ENCODE results near the gene CD82. TPM values are rescaled to one million over a fixed set of nuclear protein-coding genes. Genes with fewer than 3 reads are reported as not detected.

CD82 gene
- total and polyA plus RNA-seq, 2 of the 13 experiments (the other 11 are each of a cell fraction or from before 2014, with no cell fraction given), result 0.05 TPM; not detected in 1

DNA sequence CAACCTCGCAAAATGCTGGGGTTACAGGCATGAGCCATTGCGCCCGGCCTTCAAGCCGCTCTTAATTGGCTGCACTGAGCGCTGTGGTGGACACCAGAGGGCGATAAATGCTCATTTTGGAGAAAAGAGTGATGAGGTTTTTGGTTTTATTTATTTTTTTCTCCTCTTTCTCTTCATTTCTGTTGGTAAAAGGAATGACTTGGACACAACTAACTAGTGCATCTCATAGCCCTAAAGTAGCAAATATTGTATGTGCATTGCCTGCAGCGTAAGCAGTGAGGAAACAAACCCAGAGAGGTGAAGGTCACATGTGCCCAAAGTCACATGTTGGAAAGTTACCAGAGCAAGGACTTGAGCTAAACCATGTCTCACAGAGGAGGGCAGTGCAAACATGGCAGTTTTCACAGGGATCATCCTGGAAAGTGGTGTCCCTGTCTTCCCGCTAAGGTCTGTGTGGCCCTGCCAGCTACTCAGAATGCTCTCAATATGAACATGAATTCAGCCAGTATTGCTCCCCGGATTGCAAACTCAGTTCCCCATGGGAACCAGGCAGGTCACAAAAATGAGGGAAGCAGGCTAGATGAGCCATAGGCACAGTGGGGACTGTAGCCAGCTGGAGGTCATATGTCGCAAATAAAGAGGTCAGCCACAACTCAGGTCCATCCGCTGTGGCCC lies 8.6 kb upstream of the CD82 start (continued):
- no peak for TF ChIP-seq SMAD3 (CRISPR knock-in tag; IDR thresholded peaks at IDR 0.05)
- TF ChIP-seq, protein P1, sequence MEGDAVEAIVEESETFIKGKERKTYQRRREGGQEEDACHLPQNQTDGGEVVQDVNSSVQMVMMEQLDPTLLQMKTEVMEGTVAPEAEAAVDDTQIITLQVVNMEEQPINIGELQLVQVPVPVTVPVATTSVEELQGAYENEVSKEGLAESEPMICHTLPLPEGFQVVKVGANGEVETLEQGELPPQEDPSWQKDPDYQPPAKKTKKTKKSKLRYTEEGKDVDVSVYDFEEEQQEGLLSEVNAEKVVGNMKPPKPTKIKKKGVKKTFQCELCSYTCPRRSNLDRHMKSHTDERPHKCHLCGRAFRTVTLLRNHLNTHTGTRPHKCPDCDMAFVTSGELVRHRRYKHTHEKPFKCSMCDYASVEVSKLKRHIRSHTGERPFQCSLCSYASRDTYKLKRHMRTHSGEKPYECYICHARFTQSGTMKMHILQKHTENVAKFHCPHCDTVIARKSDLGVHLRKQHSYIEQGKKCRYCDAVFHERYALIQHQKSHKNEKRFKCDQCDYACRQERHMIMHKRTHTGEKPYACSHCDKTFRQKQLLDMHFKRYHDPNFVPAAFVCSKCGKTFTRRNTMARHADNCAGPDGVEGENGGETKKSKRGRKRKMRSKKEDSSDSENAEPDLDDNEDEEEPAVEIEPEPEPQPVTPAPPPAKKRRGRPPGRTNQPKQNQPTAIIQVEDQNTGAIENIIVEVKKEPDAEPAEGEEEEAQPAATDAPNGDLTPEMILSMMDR (CRISPR knock-in tag; IDR thresholded peaks at IDR 0.05), result peak; percentile 74
- 0 out of 2 replicates have a peak, but pooled peaks have one; percentile 36 for TF ChIP-seq TFE3 (CRISPR knock-in tag; IDR thresholded peaks at IDR 0.05)
- TF ChIP-seq YEATS2 (CRISPR knock-in tag; IDR thresholded peaks at IDR 0.05; ENCODE audit: borderline replicate concordance), result peak; percentile 19; the same call in 1 of the 2 replicates
- no peak for TF ChIP-seq BORCS8-MEF2B (CRISPR knock-in tag; IDR thresholded peaks at IDR 0.05)
- no peak for TF ChIP-seq SMAD9 (CRISPR knock-in tag; IDR thresholded peaks at IDR 0.05)
- no peak for TF ChIP-seq ZNF343 (CRISPR knock-in tag; IDR thresholded peaks at IDR 0.05)
- 0 out of 2 replicates have a peak, but pooled peaks have one; percentile 27 for TF ChIP-seq NCOA2 (CRISPR knock-in tag; IDR thresholded peaks at IDR 0.05)
- TF ChIP-seq RAD51 (IDR thresholded peaks at IDR 0.05; ENCODE audit: borderline replicate concordance), result peak; percentile 66
- TF ChIP-seq GATAD1 (CRISPR knock-in tag; IDR thresholded peaks at IDR 0.05), result no peak

GRCh38 chr11:44557464-44557863 lies 8.0 kb upstream of the CD82 start:
- POLR2A ChIA-PET, result no interaction called here
- TF ChIP-seq ZNF143 (CRISPR knock-in tag; IDR thresholded peaks at IDR 0.05) (no peak), ARID5B (CRISPR knock-in tag; IDR thresholded peaks at IDR 0.05) (no peak), ZNF446 (CRISPR knock-in tag; IDR thresholded peaks at IDR 0.05) (no peak)
- TF ChIP-seq, protein P2, sequence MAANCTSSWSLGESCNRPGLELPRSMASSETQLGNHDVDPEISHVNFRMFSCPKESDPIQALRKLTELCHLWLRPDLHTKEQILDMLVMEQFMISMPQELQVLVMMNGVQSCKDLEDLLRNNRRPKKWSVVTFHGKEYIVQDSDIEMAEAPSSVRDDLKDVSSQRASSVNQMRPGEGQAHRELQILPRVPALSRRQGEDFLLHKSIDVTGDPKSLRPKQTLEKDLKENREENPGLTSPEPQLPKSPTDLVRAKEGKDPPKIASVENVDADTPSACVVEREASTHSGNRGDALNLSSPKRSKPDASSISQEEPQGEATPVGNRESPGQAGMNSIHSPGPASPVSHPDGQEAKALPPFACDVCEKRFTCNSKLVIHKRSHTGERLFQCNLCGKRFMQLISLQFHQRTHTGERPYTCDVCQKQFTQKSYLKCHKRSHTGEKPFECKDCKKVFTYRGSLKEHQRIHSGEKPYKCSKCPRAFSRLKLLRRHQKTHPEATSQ (CRISPR knock-in tag; IDR thresholded peaks at IDR 0.05; ENCODE audit: borderline replicate concordance), result no peak

More at GRCh38 chr11:44557464-44557863, 8.0 kb upstream of the CD82 start:
- CTCF ChIA-PET (ENCODE audit: low intra/inter-chr PET ratio, low total read pairs), result interaction anchor here (1.2 to 3.0 kb wide), 2 partner anchors 57 to 59 kb away, joined by 3 to 44 read pairs; no protein-coding TSS in a partner anchor
- Histone ChIP-seq H3K36me3 (replicated peaks in 1 of 2; ENCODE audit: control insufficient read depth in 1 of 2, insufficient read depth in 2 of 2, low read length in 2 of 2) (no peaks in the 10 kb centered on the region), H3K4me1 (ENCODE audit: insufficient read depth, low read length) (peaks cover 11% of the 10 kb centered on the region), H3K4me3 (replicated peaks in 1 of 3; ENCODE audit: insufficient read depth in 1 of 3, low read depth in 2 of 3, low read length in 3 of 3) (no peak overlapping the region), H3K9me3 (ENCODE audit: low read length) (no peaks in the 10 kb centered on the region), H4K20me1 (ENCODE audit: insufficient read depth, low read length) (no peaks in the 10 kb centered on the region), H3K9ac (ENCODE audit: insufficient read depth, low read depth, low read length) (no peak overlapping the region), H2AFZ (ENCODE audit: low read length) (no peak overlapping the region), H3K4me2 (ENCODE audit: low read depth, low read length) (no peak overlapping the region), H3K79me2 (ENCODE audit: insufficient read depth, low read length) (no peaks in the 10 kb centered on the region), H3K27ac (ENCODE audit: extremely low read length, insufficient read depth, low read length) (no peak overlapping the region), H3K27me3 (ENCODE audit: control insufficient read depth in 1 of 2, insufficient read depth in 2 of 2, low read length in 2 of 2) (no peaks in the 10 kb centered on the region; a peak in 1 of 5 replicates)
- no peak for DNase-seq (ENCODE audit: low spot score)
- no TSS peak for BruUV-seq (replicated peaks)
- 51% methylated on average over 5 of the region's 5 CpGs for WGBS (ENCODE audit: low lambda C conversion rate)
- in situ Hi-C loops (cut with HindIII; ENCODE audit: extremely low pct_ligation_motif_present, low pct_unique_long_range_greater_than_20kb), result no loop called here
- no peak for FAIRE-seq
- ATAC-seq, result no peak
- intact Hi-C loops (cut with micrococcal nuclease; ENCODE audit: unreplicated experiment), result loop anchor here (1.0 kb wide), 1 partner anchor 60 kb away; no protein-coding TSS in a partner anchor
